NCI-H524 (cell line): Measurements from ENCODE around the gene BICDL2.
"Not testable (repeated sequence)": the region's sequence is repeated elsewhere in the genome, so short reads cannot be mapped to it uniquely, and the experiment has no call there.

Experiments
- DNase-seq, 2 experiments: peaks; one replicate each; lab custom pipeline; 2025; lab: John Stamatoyannopoulos, UW

BICDL2 gene, protein sequence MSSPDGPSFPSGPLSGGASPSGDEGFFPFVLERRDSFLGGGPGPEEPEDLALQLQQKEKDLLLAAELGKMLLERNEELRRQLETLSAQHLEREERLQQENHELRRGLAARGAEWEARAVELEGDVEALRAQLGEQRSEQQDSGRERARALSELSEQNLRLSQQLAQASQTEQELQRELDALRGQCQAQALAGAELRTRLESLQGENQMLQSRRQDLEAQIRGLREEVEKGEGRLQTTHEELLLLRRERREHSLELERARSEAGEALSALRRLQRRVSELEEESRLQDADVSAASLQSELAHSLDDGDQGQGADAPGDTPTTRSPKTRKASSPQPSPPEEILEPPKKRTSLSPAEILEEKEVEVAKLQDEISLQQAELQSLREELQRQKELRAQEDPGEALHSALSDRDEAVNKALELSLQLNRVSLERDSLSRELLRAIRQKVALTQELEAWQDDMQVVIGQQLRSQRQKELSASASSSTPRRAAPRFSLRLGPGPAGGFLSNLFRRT

DNA sequence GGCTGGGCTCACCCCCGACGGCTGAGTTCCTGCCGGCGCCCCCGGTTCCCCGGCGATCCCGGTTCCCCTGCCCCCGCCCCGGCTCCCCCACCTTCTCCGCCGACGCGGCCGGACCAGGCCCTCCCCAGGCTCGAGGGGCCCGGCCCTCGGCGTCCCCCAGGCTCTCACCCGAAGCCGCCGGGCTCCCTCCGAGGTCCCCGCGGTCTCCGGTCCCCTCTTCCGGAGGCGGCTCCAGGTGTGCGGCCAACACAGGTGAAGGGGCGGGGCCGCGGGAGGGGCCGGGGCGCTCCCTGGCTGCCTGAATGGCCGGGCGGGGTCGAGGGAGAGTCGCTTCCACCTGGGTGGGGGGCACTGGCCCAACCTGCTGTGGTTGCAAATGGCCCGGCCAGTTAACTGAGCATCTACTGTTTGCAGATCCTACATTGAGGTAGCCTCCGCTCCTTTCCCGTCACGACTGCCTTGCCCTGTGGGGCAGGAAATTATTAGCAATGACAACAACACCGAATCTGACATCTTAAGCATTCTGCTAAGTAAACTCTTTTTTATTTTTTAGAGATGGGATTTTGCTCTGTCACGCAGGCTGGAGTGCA lies at the start of gene BICDL2:
TSS of gene BICDL2 (minus strand) at position 219 of the 590 bp plus-strand sequence. CDS start 1,448 bp downstream, outside the sequence.
- no peak for DNase-seq

- no peak for DNase-seq
Observed at GRCh38 chr16:3085868-3086595, 49.3 kb upstream of the BICDL2 start.

DNA sequence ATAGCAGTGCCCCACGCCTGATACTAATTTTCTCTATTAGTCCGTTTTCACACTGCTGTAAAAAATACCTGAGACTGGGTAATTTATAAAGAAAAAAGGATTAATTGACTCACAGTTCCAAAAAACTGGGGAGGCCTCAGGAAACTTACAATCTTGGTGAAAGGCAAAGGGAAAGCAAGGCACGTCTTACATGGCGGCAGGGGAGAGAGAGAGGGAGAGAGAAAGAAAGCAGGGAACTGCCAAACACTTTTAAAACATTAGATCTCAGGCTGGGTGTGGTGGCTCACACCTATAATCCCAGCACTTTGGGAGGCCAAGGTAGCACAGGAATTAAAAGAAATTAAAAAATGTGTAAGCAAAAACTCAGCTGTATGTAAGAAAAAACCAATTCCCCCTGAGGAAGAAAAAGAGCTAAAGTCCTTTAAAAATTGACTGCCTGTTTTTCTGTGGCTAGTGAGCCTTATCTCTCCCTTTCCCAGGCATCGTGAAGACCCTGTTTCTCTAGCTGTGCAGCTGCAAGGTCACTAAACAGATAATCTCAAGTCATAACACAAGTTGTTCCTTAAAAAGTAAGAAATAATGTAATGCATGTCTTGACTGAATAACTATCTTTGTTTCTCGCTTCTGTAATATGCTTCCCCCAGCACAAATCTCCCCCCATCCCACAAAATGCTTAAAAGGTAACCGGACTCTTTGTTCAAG lies 48.4 kb upstream of the BICDL2 start:
- DNase-seq: no peak

- DNase-seq: no peak
Observed at GRCh38 chr16:3084491-3084890, 47.7 kb upstream of the BICDL2 start.

DNA sequence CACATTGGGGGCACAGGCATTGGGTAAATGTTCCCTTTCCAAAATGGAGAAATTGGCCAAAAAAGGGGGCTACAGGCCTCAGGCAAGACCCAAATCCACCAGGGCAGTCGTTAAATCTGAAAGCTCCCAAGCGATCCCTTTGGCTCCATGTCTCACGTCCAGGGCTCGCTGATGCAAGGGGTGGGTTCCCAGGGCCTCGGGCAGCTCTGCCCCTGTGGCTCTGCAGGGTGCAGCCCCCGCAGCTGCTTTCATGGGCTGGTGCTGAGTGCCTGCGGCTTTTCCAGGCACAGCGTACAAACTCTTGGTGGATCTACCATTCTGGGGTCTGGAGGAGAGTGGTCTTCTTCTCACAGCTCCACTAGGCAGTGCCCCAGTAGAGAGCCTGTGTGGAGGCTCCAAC lies 46.7 kb upstream of the BICDL2 start:
- DNase-seq: not testable (repeated sequence)

- DNase-seq: not testable (repeated sequence)
Observed at GRCh38 chr16:3081957-3082356, 45.2 kb upstream of the BICDL2 start.

GRCh38 chr16:3080024-3080423 lies 43.3 kb upstream of the BICDL2 start:
- DNase-seq: no peak

- no peak for DNase-seq
Observed at GRCh38 chr16:3076577-3076976, 39.8 kb upstream of the BICDL2 start.

- not testable (repeated sequence) for DNase-seq
Observed at GRCh38 chr16:3075946-3076345, 39.2 kb upstream of the BICDL2 start.

DNA sequence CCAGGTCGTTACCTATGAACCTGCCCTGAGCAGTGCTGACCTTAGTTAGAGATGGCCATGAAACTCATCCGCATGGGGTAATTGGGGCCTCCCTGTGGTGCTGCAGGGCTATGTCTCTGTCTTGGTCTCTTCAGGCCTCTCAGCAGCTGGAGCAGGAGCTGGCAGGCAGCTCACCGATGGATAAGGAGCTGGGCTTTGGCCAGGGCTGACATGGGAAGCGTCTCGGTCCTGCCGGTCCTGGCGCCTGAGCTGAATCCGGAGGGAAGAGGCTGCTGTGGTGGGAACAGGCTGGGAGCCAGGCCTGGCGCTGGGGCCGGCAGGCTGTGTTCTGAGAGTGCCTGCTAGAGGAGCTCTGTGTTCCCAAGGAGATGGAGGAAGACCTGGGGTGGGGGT lies 38.8 kb upstream of the BICDL2 start:
- no peak for DNase-seq

- DNase-seq: no peak
Observed at GRCh38 chr16:3074860-3075522, 38.2 kb upstream of the BICDL2 start.

GRCh38 chr16:3073448-3073847 lies 36.7 kb upstream of the BICDL2 start:
- DNase-seq: no peak

GRCh38 chr16:3072576-3073263 lies 36.0 kb upstream of the BICDL2 start:
- not testable (repeated sequence) for DNase-seq

- DNase-seq: not testable (repeated sequence)
Observed at GRCh38 chr16:3072148-3072547, 35.4 kb upstream of the BICDL2 start.

GRCh38 chr16:3071655-3072054 lies 34.9 kb upstream of the BICDL2 start:
- DNase-seq: no peak

DNA sequence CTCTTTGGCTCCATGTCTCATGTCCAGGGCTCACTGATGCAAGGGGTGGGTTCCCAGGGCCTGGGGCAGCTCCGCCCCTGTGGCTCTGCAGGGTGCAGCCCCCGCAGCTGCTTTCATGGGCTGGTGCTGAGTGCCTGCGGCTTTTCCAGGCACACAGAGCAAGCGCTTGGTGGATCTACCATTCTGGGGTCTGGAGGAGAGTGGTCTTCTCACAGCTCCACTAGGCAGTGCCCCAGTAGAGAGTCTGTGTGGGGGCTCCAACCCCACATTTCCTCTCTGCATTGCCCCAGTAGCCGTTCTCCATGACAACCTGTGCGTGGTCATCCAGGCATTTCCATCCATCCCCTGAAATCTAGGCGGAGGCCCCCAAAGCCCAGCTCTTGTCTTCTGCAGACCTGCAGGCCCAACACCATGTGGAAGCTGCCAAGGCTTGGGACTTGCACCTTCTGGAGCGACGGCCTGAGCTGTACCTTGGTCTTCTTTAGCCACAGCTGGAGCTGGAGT lies 33.9 kb upstream of the BICDL2 start:
- no peak for DNase-seq

GRCh38 chr16:3069146-3069545 lies 32.4 kb upstream of the BICDL2 start:
- DNase-seq: not testable (repeated sequence)

DNA sequence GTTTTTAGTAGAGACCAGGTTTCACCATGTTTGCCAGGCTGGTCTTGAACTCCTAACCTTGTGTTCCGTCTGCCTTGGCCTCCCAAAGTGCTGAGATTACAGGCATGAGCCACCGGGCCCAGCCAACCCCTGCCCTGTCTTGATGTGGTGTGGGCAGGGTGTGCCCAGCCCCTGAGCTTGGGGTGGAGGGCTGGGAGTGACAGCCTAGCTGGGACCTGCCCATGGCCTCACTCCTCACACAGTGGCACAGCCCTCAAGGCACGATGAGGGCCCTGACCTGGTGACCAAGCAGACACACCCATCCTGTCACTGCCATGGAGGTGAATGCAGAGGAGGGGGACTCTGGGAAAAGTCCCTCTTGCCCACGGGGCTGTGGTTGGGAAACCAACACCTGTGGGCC lies 31.7 kb upstream of the BICDL2 start:
- no peak for DNase-seq

DNA sequence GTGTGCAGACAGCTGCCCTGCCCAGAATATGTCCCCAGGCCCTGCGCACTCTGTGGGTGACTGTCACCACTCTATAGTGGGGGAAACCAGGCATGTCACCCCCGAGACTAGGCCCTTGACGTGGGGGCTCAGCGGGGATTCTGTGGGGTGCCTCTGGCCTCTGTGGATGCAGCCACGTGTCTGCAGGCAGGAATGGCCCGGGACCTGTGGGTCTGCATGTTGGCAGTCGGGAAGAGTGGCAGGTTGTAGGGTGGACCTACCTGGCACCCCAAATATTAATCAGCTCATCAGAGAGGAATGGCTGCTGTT lies 29.6 kb upstream of the BICDL2 start:
- no peak for DNase-seq

GRCh38 chr16:3065742-3066439 lies 29.1 kb upstream of the BICDL2 start:
- no peak for DNase-seq
